ENCODE measurements around the gene PNPLA2. TPM values are rescaled to one million over a fixed set of nuclear protein-coding genes. Genes with fewer than 3 reads are reported as not detected.
A peak's percentile ranks its signal among the peaks of the same experiment; 100 is the strongest.

PNPLA2 gene
- total RNA-seq, 1 donor = 27.7 TPM

- no peak for DNase-seq (ENCODE audit: low read depth)
- no peak for TF ChIP-seq CTCF (IDR thresholded peaks at IDR 0.05; ENCODE audit: insufficient read depth, low read length)
- H3K4me3 ChIP-seq (ENCODE audit: low read depth, low read length) = no peak overlapping the region
These were observed 26.8 kb upstream of the PNPLA2 start for GRCh38 chr11:791658-792534.

- no peak for DNase-seq (ENCODE audit: low read depth)
- TF ChIP-seq CTCF (IDR thresholded peaks at IDR 0.05; ENCODE audit: insufficient read depth, low read length) = no peak
- no peak overlapping the region for H3K4me3 ChIP-seq (ENCODE audit: low read depth, low read length)
These were observed 26.2 kb upstream of the PNPLA2 start for GRCh38 chr11:792535-792821.

GRCh38 chr11:792873-793272 lies 25.8 kb upstream of the PNPLA2 start:
- H3K4me3 ChIP-seq (ENCODE audit: low read depth, low read length) = no peak overlapping the region
- DNase-seq (ENCODE audit: low read depth) = no peak
- TF ChIP-seq CTCF (IDR thresholded peaks at IDR 0.05; ENCODE audit: insufficient read depth, low read length) = no peak

- no peak for TF ChIP-seq CTCF (IDR thresholded peaks at IDR 0.05; ENCODE audit: insufficient read depth, low read length)
- no peak for DNase-seq (ENCODE audit: low read depth)
These were observed 25.2 kb upstream of the PNPLA2 start for GRCh38 chr11:793556-793955.

GRCh38 chr11:794013-794765 lies 24.5 kb upstream of the PNPLA2 start:
- TF ChIP-seq CTCF (IDR thresholded peaks at IDR 0.05; ENCODE audit: insufficient read depth, low read length) = no peak
- no peak for DNase-seq (ENCODE audit: low read depth)
- H3K4me3 ChIP-seq (ENCODE audit: low read depth, low read length) = no peak overlapping the region

More at GRCh38 chr11:793556-793955, 25.2 kb upstream of the PNPLA2 start:
- no peak overlapping the region for H3K4me3 ChIP-seq (ENCODE audit: low read depth, low read length)

- no peak for DNase-seq (ENCODE audit: low read depth)
- H3K4me3 ChIP-seq (ENCODE audit: low read depth, low read length) = peak overlapping the region; percentile 77
- TF ChIP-seq CTCF (IDR thresholded peaks at IDR 0.05; ENCODE audit: insufficient read depth, low read length) = no peak
These were observed 23.7 kb upstream of the PNPLA2 start for GRCh38 chr11:794766-795633.
